Esophagus squamous epithelium (tissue), 5 donors: ENCODE measurements around the gene BST1. TPM values are rescaled to one million over a fixed set of nuclear protein-coding genes. Genes with fewer than 3 reads are reported as not detected.
"Not testable (repeated sequence)": the region's sequence is repeated elsewhere in the genome, so short reads cannot be mapped to it uniquely, and the experiment has no call there.

Experiments
- DNase-seq: peaks from one replicate; lab custom pipeline; 2025; lab: John Stamatoyannopoulos, UW
- H3K27ac ChIP-seq, 4 donors: fragments of 200-600 bp; sonication (generic); one replicate each; pipeline ENCODE4 v1.5.1; 2016 to 2019; ENCODE audit warnings: mild to moderate bottlenecking in 1 of 4
- H3K27me3 ChIP-seq, 4 donors: fragments of 200-600 bp; sonication (generic); 1 replicate in 3 of 4; 2 replicates in 1 of 4; pipeline versions ENCODE4 v1.5.1 to v1.6.0; 2017 to 2021; ENCODE audit warnings: antibody characterized with exemption in 1 of 4
- H3K36me3 ChIP-seq, 3 donors: fragments of 200-600 bp; sonication (generic); one replicate each; pipeline ENCODE4 v1.5.1; 2016 to 2019
- H3K4me1 ChIP-seq, 3 donors: fragments of 200-600 bp; sonication (generic); one replicate each; pipeline ENCODE4 v1.5.1; 2017 to 2019
- H3K4me3 ChIP-seq, 4 donors: fragments of 200-600 bp; sonication (generic); 1 replicate in 3 of 4; 2 replicates in 1 of 4; pipeline ENCODE4 v1.5.1; 2016 to 2019; ENCODE audit warnings: mild to moderate bottlenecking in 2 of 4, moderate library complexity in 1 of 4
- H3K9me3 ChIP-seq, 3 donors: fragments of 200-600 bp; sonication (generic); one replicate each; pipeline ENCODE4 v1.5.1; 2016 to 2019
- CTCF ChIP-seq, 6 experiments: fragments of 450-650 bp in 4 of 6; fragments of 200-600 bp in 2 of 6; sonication (generic) in 2 of 6; IDR thresholded peaks; one replicate each; pipeline ENCODE4 v1.5.1; 2016 to 2019; ENCODE audit warnings: antibody characterized with exemption in 6 of 6, mild to moderate bottlenecking in 4 of 6, moderate library complexity in 4 of 6
- POLR2A ChIP-seq, 4 donors: fragments of 450-650 bp; IDR thresholded peaks; one replicate each; pipeline ENCODE4 v1.6.1; 2017; ENCODE audit warnings: antibody characterized with exemption in 4 of 4, mild to moderate bottlenecking in 4 of 4, moderate library complexity in 3 of 4
- WGBS, 2 donors: methylation state at CpG; one replicate each; pipeline ENCODE4 v1.1.5; 2018; 5-methylcytosine and 5-hydroxymethylcytosine counted together
- intact Hi-C: fragments of 100-400 bp; cut with DNase I; formaldehyde crosslinking; loops from one replicate; pipeline ENCODE4 v1.15.0; 2022
- total RNA-seq, 4 donors: library from RNA; depleted of rRNA; stranded (reverse); fragments of >200 nt; gene quantifications; one replicate each; pipeline ENCODE4 v1.1.0, GENCODE V29; 2016
- donor health status: DM: yes; HTN: yes; CAD: no.

BST1 gene
- total RNA-seq, 4 donors from 2014 or later = 0.97 to 7.4 (median 3.6) TPM

DNA sequence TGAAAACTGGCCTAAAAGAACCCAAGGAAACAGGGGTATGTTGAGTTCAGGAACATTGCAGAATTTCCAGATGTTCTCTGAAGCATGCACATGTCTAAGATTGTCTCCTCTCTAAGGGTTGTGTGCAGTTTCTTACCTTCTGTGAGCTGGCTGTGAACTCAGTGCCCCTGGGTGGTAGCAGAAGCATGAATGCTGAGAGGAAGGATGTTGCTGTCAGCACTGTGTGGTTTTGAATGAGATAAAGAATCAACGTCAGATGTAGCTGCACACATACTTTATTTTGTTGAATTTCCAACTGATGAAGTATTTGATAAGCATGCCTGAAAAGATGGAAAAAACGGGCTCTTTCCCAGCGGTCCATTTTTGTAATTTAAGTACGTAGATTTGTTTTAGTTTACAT, 51.5 kb downstream of the BST1 start:
- no peaks in the 10 kb centered on the region for H3K9me3 ChIP-seq
- no peaks in the 10 kb centered on the region for H3K36me3 ChIP-seq
- H3K27me3 ChIP-seq = no peaks in the 10 kb centered on the region
- no peak overlapping the region for H3K27ac ChIP-seq
- WGBS, 2 donors = 80 to 81% methylated on average over 4 of the region's 4 CpGs
- no peaks in the 10 kb centered on the region for H3K4me1 ChIP-seq
- intact Hi-C loops = no loop called here
- TF ChIP-seq CTCF (IDR thresholded peaks at IDR 0.05) (no peak), POLR2A (IDR thresholded peaks at IDR 0.05) (no peak)
- H3K4me3 ChIP-seq = no peak overlapping the region
- no peak for DNase-seq

GRCh38 chr4:15755321-15756155, 52.7 kb downstream of the BST1 start:
- no peak for DNase-seq
- H3K36me3 ChIP-seq = no peaks in the 10 kb centered on the region
- TF ChIP-seq CTCF (IDR thresholded peaks at IDR 0.05) (no peak), POLR2A (IDR thresholded peaks at IDR 0.05) (no peak)
- H3K4me3 ChIP-seq = no peak overlapping the region
- no peak overlapping the region for H3K27ac ChIP-seq
- H3K27me3 ChIP-seq = no peaks in the 10 kb centered on the region
- no peaks in the 10 kb centered on the region for H3K9me3 ChIP-seq
- intact Hi-C loops = no loop called here
- no peaks in the 10 kb centered on the region for H3K4me1 ChIP-seq
- 63 to 65% methylated on average over 4 of the region's 4 CpGs for WGBS, 2 donors

DNA sequence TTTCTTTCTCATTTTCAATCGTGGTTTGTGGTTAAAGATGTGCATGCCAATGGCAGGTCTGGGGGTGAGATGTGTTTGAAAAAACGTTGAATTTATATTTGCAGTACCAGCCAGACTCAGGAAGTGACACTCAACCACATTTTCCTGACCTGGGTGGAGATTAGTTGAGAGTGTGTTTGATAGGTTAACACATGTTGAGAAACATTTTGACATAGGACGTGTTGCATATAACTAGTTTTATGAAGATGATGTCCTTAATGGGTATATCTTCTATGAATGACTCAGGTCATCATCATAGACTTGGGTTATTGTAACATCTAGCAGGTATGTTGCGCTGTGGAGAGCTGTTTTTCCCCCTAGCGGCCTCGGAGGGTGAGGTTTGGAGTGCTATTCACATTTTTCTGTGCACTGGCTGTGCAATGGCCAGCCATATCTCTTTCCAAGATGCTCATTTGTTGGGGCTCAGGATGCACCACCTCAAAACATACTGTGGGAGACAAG, 53.5 kb downstream of the BST1 start:
- DNase-seq = no peak
- 44 to 49% methylated on average over 6 of the region's 6 CpGs for WGBS, 2 donors
- H3K4me3 ChIP-seq = no peak overlapping the region

DNA sequence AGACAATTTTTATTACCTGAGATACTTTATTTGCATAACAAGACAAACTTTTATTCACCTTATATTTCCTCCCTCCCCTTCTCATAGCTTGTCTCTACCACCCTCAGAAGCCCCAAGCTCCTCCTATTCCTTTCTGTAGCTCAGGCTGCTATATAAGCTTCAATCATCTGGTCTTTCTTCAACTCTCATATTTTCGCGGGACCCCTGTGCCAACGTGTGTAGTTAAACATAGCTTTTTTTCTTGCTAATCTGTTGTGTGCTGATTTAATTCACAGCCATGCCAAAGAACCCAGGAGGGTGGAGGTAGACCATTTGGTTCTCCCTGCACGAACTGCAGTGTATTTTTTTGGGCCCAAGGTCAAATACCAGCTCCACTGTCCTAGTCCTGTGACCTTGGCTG, 54.2 kb downstream of the BST1 start:
- no peaks in the 10 kb centered on the region for H3K9me3 ChIP-seq
- 69 to 76% methylated on average over 4 of the region's 4 CpGs for WGBS, 2 donors
- TF ChIP-seq POLR2A (IDR thresholded peaks at IDR 0.05) = no peak
- no peak for TF ChIP-seq CTCF (IDR thresholded peaks at IDR 0.05)
- H3K4me1 ChIP-seq = no peaks in the 10 kb centered on the region
- no peaks in the 10 kb centered on the region for H3K27me3 ChIP-seq
- DNase-seq = no peak
- intact Hi-C loops = no loop called here
- no peaks in the 10 kb centered on the region for H3K36me3 ChIP-seq
- H3K4me3 ChIP-seq = no peak overlapping the region
- H3K27ac ChIP-seq = no peak overlapping the region

More for the DNA sequence above, 53.5 kb downstream of the BST1 start:
- intact Hi-C loops = no loop called here
- Histone ChIP-seq H3K27ac (no peak overlapping the region), H3K4me1 (no peaks in the 10 kb centered on the region), H3K9me3 (no peaks in the 10 kb centered on the region), H3K27me3 (no peaks in the 10 kb centered on the region), H3K36me3 (no peaks in the 10 kb centered on the region)
- TF ChIP-seq CTCF (IDR thresholded peaks at IDR 0.05) = no peak
- TF ChIP-seq POLR2A (IDR thresholded peaks at IDR 0.05) = no peak

GRCh38 chr4:15758294-15758693, 55.4 kb downstream of the BST1 start:
- intact Hi-C loops = no loop called here
- Histone ChIP-seq H3K4me1 (no peaks in the 10 kb centered on the region), H3K4me3 (no peak overlapping the region), H3K9me3 (no peaks in the 10 kb centered on the region), H3K36me3 (no peaks in the 10 kb centered on the region), H3K27me3 (no peaks in the 10 kb centered on the region), H3K27ac (no peak overlapping the region)
- TF ChIP-seq CTCF (IDR thresholded peaks at IDR 0.05) = no peak
- TF ChIP-seq POLR2A (IDR thresholded peaks at IDR 0.05) = no peak
- 88 to 95% methylated on average over 4 of the region's 4 CpGs for WGBS, 2 donors
- DNase-seq = no peak

- H3K27me3 ChIP-seq, H3K4me3 ChIP-seq, H3K27ac ChIP-seq, H3K9me3 ChIP-seq, DNase-seq, H3K36me3 ChIP-seq, H3K4me1 ChIP-seq, intact Hi-C loops: not testable (repeated sequence)
Observed at GRCh38 chr4:15762460-15762859, 59.6 kb downstream of the BST1 start.
